Raji (cell line): ENCODE measurements around the gene SLC29A3.

Experiments used
- POLR2A ChIP-seq: IDR thresholded peaks from 2 replicates; pipeline ENCODE4 v1.6.1; 2011; ENCODE audit warnings: low read depth, low read length, control low read depth; ENCODE audit not compliant: insufficient read depth

SLC29A3 gene

DNA sequence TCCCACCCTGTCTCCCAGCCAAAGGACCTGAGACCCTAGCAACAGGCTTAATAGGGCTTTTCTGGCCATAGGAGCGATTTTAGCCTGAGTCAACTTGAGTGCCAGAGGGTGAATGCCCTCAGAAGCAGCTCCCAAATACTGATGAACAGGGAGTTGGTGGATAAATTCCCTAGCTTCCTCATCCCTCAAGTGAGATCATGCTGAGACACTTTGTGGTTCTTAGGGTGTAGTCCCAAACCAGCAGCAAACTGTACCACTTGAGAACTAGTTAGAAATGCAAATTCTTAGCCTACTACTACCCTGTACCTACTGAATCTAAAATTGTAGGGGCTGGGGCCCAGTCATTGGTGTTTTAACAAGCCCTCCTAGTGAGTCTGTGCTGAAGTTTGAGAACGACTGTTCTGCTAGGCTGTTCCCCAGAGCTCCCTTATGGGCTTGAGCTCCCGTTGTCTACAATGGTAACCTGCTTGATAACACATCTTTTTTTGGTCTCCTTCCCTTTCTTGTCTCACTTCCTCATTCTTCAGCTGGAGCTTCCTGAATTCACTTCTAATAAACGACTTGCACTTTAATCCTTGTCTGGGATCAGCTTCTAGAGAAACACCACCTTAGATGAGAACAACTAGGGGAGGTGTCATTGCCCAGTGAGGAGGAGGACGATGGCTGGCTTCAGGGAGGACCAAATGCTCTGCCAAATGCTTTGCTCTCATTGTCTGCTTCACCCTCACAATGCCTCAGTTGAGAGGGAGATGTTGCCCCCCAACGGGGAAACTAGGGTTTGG is 59.5 kb downstream of the SLC29A3 start:
- TF ChIP-seq POLR2A, result no peak

DNA sequence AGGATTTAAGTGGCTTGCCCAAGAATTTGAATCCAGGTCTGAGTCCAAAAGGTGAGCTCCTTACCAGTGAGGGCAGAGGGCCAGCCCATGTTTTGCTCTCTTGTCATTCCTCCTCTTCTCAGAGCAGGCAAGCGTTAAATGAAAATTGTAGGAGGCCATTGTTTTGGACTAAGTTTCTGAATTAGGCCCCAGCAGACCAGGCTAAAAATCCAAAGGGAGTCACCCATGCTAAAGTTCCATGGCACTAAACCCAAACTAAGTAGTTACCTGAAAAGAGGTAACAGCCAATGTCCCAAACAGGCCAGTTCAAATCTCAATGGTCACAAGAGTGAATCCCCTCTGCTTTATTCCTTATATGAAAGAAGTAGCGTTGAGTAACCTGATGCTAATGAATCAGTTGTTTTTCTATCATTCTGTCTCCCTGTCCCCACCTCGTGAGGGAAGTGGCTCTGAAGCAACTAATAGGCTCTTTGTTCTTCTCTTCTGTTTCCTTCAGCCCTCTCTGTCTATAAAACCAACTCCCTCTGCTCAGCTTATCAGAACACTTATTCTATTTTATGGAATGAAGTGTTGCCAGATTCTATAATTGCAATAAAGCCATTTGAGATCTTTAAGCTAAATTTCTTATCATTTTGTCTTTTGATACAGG is 60.2 kb downstream of the SLC29A3 start:
- TF ChIP-seq POLR2A, result no peak

DNA sequence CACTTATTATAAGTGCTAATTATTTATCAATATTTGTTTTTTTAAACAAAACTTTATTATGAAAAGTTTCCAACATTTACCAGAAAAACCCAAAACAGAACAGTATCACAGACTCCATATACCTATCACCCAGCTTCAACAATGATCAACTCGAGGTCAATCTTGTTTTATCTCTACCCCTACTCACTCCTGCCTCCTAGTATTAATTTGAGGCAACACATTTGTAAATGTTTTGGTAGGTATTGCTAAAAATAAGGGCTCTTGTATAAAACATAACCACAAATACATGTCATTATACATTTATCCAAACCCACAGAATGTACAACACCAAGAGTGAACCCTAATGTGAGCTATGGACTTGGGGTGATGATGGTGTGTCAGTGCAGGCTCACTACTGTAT is 61.8 kb downstream of the SLC29A3 start:
- no peak for TF ChIP-seq POLR2A

DNA sequence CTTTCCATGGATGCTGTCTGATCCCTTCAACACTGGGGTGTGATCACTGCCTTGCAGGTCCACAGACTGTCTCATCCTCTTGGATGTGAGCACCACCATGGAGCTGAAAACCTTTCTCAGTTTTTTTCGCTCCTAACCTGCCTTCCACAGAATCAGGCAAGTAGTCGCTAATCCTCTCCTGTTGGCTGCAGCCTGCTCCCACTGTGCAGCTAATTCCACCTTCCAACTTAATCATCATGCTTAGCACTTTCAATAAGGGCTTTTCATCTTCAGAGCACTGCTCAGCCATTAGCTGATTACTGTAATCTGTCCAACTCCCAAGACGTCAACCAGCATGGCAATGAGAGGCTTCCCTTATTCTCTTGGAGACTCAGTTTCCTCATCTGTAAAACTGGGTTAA is 62.6 kb downstream of the SLC29A3 start:
- no peak for TF ChIP-seq POLR2A

DNA sequence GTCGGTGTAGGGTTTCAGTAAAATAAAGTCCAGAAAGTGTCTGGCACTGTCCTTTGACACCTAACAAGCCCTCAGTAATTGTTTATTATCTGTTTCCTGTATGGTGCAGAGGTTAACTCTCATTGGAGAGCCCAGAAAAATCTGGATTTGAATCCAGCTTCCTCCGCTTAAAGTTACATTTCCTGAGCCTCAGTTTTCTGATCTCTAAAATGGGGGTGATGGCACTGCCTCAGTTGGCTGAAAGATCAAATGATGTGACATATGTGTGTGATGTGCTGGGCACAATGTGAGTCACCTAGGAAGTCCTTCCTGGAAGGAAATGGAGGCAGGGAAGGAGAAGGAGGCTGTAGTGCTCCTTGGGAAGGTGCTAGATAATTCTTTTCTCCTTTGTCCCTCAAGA is 63.0 kb downstream of the SLC29A3 start:
- TF ChIP-seq POLR2A, result no peak

DNA sequence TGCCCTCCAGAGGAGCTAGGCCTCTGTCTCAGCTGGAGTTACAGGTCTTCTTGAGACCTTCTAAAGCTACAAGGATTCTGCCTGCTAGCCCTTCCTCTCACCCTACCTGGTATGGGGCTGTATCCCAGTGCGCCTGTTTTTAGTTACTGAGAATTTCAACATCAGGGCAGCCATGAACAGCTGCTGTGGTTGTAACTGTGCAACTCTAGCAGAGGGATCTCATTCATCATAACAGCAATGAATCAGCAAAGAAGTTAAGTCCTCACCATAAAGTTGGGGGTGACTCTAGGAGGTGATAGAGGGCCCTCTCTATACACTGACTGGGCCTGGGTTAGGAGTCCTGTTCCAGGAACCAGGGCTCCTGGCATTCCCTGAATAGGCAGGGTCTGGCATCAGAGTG is 63.7 kb downstream of the SLC29A3 start:
- TF ChIP-seq POLR2A, result no peak

DNA sequence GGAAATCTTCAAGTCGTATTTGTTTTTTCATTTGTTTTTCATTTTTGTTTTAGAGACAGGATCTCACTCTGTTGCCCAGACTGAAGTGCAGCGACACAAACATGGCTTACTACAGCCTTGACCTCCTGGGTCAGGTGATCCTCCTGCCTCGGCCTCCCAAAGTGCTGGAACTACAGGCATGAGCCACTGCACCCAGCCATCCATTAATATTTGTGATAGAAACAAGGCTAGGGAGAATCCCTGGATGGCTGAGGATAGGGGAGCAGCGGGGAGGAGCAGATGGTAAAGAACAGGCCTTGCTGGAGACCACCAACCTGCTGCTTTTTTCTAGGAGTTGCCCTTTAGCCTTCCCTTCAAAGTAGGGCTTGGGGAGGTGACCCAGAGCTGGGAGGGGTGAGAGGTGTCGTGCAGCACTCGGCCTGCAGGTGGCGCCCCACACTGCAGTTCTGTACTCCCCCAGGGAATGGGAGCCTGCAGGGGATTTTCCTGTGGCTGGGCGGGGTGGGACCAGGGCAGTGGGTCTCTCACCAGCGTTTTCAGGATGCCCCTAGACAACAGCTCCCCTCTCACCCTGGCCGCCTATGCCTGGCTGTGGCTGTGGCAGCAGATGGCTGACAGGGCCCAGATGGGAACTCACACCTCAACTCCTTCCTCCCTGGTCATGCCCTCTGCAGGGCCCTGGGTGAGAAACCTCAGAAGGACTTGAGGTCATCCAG is 65.1 kb downstream of the SLC29A3 start:
- no peak for TF ChIP-seq POLR2A

DNA sequence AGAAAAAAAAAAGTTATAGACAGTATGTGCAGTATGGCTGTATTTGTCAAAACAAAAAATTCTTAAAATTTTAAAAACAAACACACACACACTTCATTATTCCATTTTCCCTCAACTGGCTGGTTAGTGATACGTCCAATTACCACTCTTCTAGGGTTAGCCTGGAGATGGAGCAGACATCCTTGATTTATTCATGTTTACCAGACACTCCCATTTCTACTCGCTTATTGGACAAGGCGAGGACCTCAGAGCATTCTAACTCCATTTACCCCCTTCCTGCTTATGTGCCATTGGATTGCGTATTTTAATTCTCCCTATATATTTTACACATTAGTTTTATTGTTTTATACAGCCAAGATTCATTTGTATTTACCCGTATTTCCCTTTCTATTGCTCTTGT is 69.1 kb downstream of the SLC29A3 start:
- no peak for TF ChIP-seq POLR2A

DNA sequence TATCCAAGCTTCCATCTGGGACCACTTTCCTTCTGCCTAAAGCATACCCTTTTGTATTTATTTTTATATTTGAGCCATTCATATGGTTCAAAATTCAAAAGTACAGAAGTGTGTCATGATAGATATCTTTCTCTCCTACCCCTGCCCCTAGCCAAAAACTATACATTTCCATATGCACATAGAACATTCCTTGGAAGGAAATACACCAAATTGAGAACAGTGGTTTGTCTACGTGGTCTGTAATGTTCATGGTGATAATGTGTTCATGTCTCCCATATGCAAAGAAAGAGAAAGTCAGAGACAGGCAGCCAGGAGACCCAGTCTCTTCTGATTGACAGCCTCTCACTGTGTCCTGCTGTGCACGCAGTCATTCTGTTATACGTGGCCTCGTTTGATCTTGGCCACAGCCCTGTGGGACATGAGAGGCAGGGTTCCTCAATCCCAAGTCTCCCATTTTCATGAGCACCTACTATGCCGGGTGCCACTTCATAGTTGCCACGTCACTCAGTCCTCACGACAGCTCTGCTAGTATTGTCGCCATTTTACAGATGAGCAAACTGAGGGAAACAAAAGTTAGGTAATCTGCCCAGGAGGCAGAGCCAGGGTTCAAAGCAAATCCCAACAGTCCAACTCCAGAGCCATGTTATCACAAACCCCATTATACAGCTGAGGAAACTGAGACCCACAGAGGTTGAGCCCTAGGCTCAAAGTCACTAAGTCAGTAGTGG is 69.7 kb downstream of the SLC29A3 start:
- no peak for TF ChIP-seq POLR2A

DNA sequence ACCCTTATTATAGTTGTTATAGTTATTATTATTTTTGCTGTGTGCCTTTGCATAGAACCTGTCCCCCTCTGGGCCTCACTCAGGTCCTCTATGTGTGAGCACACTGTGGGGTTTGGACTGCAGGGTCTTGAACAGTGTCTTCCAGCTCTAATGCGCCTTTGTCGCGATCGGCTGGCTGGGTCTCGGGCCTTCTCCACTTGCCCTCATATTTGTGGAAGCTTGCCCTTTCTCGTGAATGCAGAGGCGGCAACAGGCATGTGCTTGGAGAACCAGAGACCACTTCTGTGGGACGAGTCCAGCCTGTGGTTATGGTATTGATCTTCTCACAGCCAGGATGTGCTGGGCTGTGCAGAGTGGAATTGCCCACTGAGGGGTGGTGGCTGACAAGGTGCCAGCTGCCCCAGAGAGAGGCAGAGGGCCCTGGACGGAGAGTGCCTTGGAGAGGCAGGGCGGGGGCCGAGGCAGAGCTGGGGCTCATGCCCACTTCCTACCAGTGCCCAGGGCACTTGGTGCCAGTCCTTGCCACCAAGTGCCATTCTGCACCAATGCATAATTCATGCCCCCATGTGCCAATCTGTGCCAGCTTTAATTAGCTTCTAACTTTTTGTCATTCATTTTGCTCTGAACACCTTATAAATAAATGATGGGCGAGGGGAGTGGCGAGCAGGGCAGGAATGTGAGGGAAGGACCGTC is 70.9 kb downstream of the SLC29A3 start:
- TF ChIP-seq POLR2A, result no peak

DNA sequence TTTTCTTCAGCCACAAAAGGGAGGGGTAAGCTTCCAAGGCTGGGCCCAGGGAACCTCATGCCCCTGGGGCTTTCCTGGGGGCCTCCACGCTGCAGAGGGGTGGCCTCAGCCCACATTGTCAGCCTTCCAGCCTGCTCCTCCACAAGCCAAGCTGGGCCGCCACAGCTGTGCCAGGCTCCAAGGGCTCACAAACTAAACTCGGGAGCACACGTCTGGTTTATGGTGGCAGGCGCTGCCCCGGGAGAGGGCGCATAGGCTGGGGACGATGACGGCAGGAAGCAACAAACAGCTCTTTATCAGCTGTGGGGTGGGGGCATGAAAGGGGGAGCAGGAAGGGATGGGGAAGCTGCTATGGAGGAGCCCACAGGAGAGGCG is 71.4 kb downstream of the SLC29A3 start:
- TF ChIP-seq POLR2A, result no peak

DNA sequence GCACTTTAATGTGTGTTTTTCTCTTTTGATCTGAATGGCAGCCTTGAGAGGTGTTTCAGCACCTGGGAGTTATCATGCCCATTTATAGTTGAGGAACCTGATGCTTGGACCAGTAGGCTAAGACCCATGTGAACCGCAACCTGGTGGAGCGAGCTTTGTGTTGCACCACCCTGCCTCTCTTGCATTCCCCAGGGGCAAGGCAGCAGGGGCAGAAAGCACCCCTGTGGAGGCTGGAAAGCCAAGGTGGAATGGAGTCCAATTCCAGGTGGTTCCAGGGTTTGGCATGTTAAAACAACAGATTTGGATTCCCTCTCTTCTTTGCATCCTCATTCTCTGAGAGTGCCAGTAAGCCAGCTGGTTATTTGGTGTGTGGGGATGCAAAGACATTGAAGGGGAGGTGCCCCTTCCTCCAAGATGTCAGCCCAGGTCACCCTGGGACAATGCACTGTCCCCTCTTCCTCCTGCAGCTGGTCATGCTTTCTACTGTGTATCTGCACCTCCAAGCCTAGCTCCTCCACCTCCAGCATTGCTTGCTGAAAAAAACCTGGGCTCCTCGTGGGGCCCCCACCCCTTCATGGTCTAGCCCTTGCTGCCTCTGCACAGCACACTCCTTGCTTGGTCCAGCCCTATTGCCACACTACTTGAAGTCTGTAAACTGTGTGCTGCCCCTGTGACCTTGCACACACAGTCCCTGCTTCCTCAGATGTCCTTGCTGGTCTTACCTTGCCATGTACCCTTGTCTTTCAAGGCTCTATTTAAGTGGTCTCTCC is 72.0 kb downstream of the SLC29A3 start:
- no peak for TF ChIP-seq POLR2A

DNA sequence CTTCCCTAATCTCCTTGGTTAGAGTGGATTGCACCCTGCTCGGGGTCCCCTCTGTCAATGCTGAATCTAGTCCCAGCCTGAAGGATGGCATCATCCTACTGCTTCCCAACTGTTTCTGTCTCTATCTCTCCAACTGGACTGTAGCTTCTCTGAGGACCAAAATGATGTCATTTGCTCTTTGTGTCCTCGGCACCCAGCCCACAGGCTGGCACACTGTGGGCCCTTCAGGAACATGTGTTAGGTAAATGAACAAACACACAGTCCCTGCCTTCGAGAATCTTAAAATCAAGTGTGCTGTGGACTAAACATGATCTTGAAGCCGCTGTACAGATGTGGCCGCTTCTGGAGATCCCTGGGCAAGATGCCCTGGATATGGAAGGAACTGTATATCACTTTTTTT is 72.6 kb downstream of the SLC29A3 start:
- no peak for TF ChIP-seq POLR2A

DNA sequence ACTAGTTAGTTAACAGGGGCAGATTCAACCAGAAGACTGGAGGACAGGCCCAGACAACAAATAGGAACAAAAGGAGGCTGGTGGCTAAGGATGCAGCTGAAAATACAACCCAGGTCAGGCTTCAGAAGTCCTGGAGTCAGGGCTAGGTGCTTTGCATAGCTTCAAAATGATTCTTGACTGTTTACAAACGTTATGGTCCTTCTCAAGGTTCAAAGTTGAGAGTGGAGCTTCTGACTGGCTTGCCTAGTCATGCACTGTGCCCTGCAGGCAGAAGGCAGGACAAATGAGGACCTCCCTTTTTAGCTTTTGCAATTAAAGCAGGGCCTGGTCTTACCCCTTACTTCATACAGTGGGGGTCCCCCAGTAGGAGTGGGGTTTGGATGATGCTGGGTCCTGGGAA is 73.2 kb downstream of the SLC29A3 start:
- no peak for TF ChIP-seq POLR2A
